ENCODE results near the gene SESN3.

Gene SESN3

GRCh38 chr11:95121698-95122097 is 109.3 kb downstream of the SESN3 start:
- no peak for DNase-seq (ENCODE audit: low read depth)

- DNase-seq (ENCODE audit: low read depth) = no peak
Observed at GRCh38 chr11:95119361-95120060, 111.5 kb downstream of the SESN3 start.

- DNase-seq (ENCODE audit: low read depth) = no peak
Observed at GRCh38 chr11:95115597-95115996, 115.4 kb downstream of the SESN3 start.
